ENCODE results near the gene RNF212. TPM values are rescaled to one million over a fixed set of nuclear protein-coding genes. Genes with fewer than 3 reads are reported as not detected.

The RNF212 gene
- total and polyA plus RNA-seq, 2 experiments from 2014 or later: 17.0 to 20.6 TPM

GRCh38 chr4:1154523-1155182, 41.3 kb upstream of the RNF212 start:
- Histone ChIP-seq H3K27ac (ENCODE audit: low read depth) (no peak overlapping the region), H3K4me3 (no peak overlapping the region), H4K20me1 (replicated peaks; ENCODE audit: insufficient read depth) (no peaks in the 10 kb centered on the region; the same call in 1 of the 2 replicates), H3K27me3 (ENCODE audit: insufficient read depth) (no peaks in the 10 kb centered on the region), H3K4me2 (no peak overlapping the region), H3F3A (replicated peaks; ENCODE audit: low read depth) (no peaks in the 10 kb centered on the region), H3K36me3 (ENCODE audit: insufficient read depth) (no peaks in the 10 kb centered on the region), H2AFZ (no peak overlapping the region), H3K4me1 (ENCODE audit: insufficient read depth) (no peaks in the 10 kb centered on the region), H3K79me2 (replicated peaks; ENCODE audit: insufficient read depth) (no peaks in the 10 kb centered on the region), H3K9me2 (ENCODE audit: insufficient read depth) (0 out of 2 replicates have a peak, but pooled peaks cover 3% of the 10 kb centered on the region)
- peaks cover 10% of the 10 kb centered on the region for H3K27me3 Mint-ChIP-seq (ENCODE audit: insufficient read depth, low read depth, poor library complexity)
- TF ChIP-seq ZNF462 (CRISPR knock-in tag; IDR thresholded peaks at IDR 0.05): no peak
- TF ChIP-seq POLR2AphosphoS5 (IDR thresholded peaks at IDR 0.05; ENCODE audit: low read depth): no peak
- no peak for TF ChIP-seq JUNB (IDR thresholded peaks at IDR 0.05; ENCODE audit: unreplicated experiment)
- TF ChIP-seq ETS1 (IDR thresholded peaks at IDR 0.05): no peak
- TF ChIP-seq EZH2phosphoT487 (IDR thresholded peaks at IDR 0.05; ENCODE audit: unreplicated experiment): no peak
- no peak for TF ChIP-seq CTCF (conservative IDR thresholded peaks at IDR 0.05; ENCODE audit: low read depth in 2 of 2)
- TF ChIP-seq STAT1 (IDR thresholded peaks at IDR 0.05; ENCODE audit: unreplicated experiment): no peak
- TF ChIP-seq ZNF331 (CRISPR knock-in tag; IDR thresholded peaks at IDR 0.05; ENCODE audit: low read depth): no peak
- no peak for TF ChIP-seq EZH2 (IDR thresholded peaks at IDR 0.05; ENCODE audit: low read depth, unreplicated experiment)
- TF ChIP-seq NANOG (IDR thresholded peaks at IDR 0.05; ENCODE audit: borderline replicate concordance): no peak
- TF ChIP-seq REST (IDR thresholded peaks at IDR 0.05; ENCODE audit: unreplicated experiment): no peak
- no peak for TF ChIP-seq ZNF114 (CRISPR knock-in tag; IDR thresholded peaks at IDR 0.05)
- TF ChIP-seq CREB1 (CRISPR knock-in tag; IDR thresholded peaks at IDR 0.05; ENCODE audit: low read depth): no peak
- H3K4me1 Mint-ChIP-seq: no peaks in the 10 kb centered on the region; the same call in 2 of the 3 replicates
- DNase-seq (ENCODE audit: low spot score) (no peak), ATAC-seq (no peak)
- H3K36me3 Mint-ChIP-seq (ENCODE audit: low read depth): peaks cover 7% of the 10 kb centered on the region
- no peak overlapping the region for H3K27ac Mint-ChIP-seq
- H3K4me3 Mint-ChIP-seq: no peak overlapping the region
- peaks cover 24% of the 10 kb centered on the region for H3K9me3 Mint-ChIP-seq

All from GM23338 (cell line).